K562 (cell line): ENCODE results near the gene DISC1.

Experiments used
- ETV6 ChIP-seq, 3 experiments: fragments of 150-350 bp in 1 of 3; sonication (generic) in 1 of 3; formaldehyde crosslinking in 1 of 3; IDR thresholded peaks; 2 replicates each; pipeline versions ENCODE4 v1.6.1 to v1.8.0; 2014 to 2022; ENCODE audit warnings: borderline replicate concordance in 2 of 3, low read depth in 2 of 3, antibody characterized with exemption in 1 of 3, low read length in 1 of 3, mild to moderate bottlenecking in 1 of 3, missing genetic modification reagents in 1 of 3
- ID3 ChIP-seq, 2 experiments: fragments of 250-450 bp in 1 of 2; fragments of 450-650 bp in 1 of 2; sonication (Bioruptor Pico) in 1 of 2; IDR thresholded peaks; 2 replicates each; pipeline versions ENCODE4 v1.6.1 to v1.8.0; 2016 to 2021; ENCODE audit warnings: mild to moderate bottlenecking in 2 of 2, moderate library complexity in 2 of 2, missing compliant biosample characterization in 1 of 2, missing genetic modification characterization in 1 of 2
- POLR2A ChIP-seq: fragments of 450-650 bp; conservative IDR thresholded peaks from 2 replicates; pipeline ENCODE4 v1.6.1; 2016
- THRB ChIP-seq: fragments of 450-650 bp; formaldehyde crosslinking; conservative IDR thresholded peaks from 2 replicates; pipeline ENCODE4 v1.4.0; 2022; ENCODE audit warnings: mild to moderate bottlenecking, missing genetic modification characterization
- ZFP36 ChIP-seq: fragments of 150-350 bp; IDR thresholded peaks from 2 replicates; pipeline ENCODE4 v1.6.1; 2018; ENCODE audit warnings: low read length, low read depth; ENCODE audit not compliant: partially characterized antibody
- ZZZ3 ChIP-seq: fragments of 450-650 bp; IDR thresholded peaks from 2 replicates; pipeline ENCODE4 v1.6.1; 2016; ENCODE audit warnings: antibody characterized with exemption, mild to moderate bottlenecking, moderate library complexity

GRCh38 chr1:231952154-231952553 lies 325.6 kb downstream of the DISC1 start:
- TF ChIP-seq ETV6 (IDR thresholded peaks at IDR 0.05; ENCODE audit: borderline replicate concordance in 1 of 2, low read depth in 2 of 2, low read length in 1 of 2) (no peak), ETV6 (CRISPR knock-in tag; IDR thresholded peaks at IDR 0.05; ENCODE audit: borderline replicate concordance) (no peak), ZFP36 (no peak), ZZZ3 (no peak), THRB (no peak), ID3 (CRISPR knock-in tag; IDR thresholded peaks at IDR 0.05) (no peak), ID3 (tag; IDR thresholded peaks at IDR 0.05) (no peak), POLR2A (no peak)
